ENCODE results near the gene SLC25A5. TPM values are rescaled to one million over a fixed set of nuclear protein-coding genes. Genes with fewer than 3 reads are reported as not detected.

Gene SLC25A5
- total and polyA plus RNA-seq, 4 donors: 191 to 304 (median 207) TPM

GRCh38 chrX:119427795-119428185 lies 40.5 kb upstream of the SLC25A5 start:
- TF ChIP-seq HNF4G (IDR thresholded peaks at IDR 0.05) (no peak), RAD21 (IDR thresholded peaks at IDR 0.05) (no peak), ATF3 (IDR thresholded peaks at IDR 0.05) (no peak), FOXA1 (IDR thresholded peaks at IDR 0.05) (no peak), TAF1 (conservative IDR thresholded peaks at IDR 0.05) (no peak), MAX (IDR thresholded peaks at IDR 0.05) (no peak), YY1 (IDR thresholded peaks at IDR 0.05) (no peak), EGR1 (IDR thresholded peaks at IDR 0.05; ENCODE audit: low read depth in 2 of 2) (no peak), HNF4A (conservative IDR thresholded peaks at IDR 0.05) (no peak), FOXA2 (IDR thresholded peaks at IDR 0.05) (no peak), CTCF (IDR thresholded peaks at IDR 0.05; ENCODE audit: low read depth, low read length, missing input control) (no peak), ZBTB33 (IDR thresholded peaks at IDR 0.05) (no peak), RXRA (IDR thresholded peaks at IDR 0.05) (no peak)
- Histone ChIP-seq H3K9me3 (ENCODE audit: control insufficient read depth in 4 of 4, low read length in 3 of 4) (no peaks in the 10 kb centered on the region), H3K4me1 (ENCODE audit: control insufficient read depth in 4 of 4, insufficient read depth in 4 of 4, low read length in 3 of 4) (peaks cover 2 to 17% (median 8%) of the 10 kb centered on the region in 4 donors), H3K4me3 (ENCODE audit: low read depth in 1 of 3, low read length in 3 of 3) (no peak overlapping the region), H3K36me3 (ENCODE audit: control insufficient read depth in 4 of 4, insufficient read depth in 3 of 4, low read depth in 1 of 4, low read length in 3 of 4) (no peaks in the 10 kb centered on the region), H3K27me3 (ENCODE audit: control insufficient read depth in 4 of 4, insufficient read depth in 4 of 4, low read length in 3 of 4) (no peaks in the 10 kb centered on the region), H3K27ac (ENCODE audit: low read depth in 1 of 2, low read length in 2 of 2) (peak overlapping the region; percentile 63 to 64), H3K9ac (ENCODE audit: low read depth in 1 of 2, low read length in 2 of 2) (no peak overlapping the region)
- WGBS: 72% methylated on average over 4 of the region's 4 CpGs
- no peak for DNase-seq (ENCODE audit: low spot score)

- WGBS: 83% methylated on average over 3 of the region's 4 CpGs
- Histone ChIP-seq H3K4me1 (ENCODE audit: control insufficient read depth in 4 of 4, insufficient read depth in 4 of 4, low read length in 3 of 4) (peaks cover 2 to 17% (median 7%) of the 10 kb centered on the region in 4 donors), H3K27me3 (ENCODE audit: control insufficient read depth in 4 of 4, insufficient read depth in 4 of 4, low read length in 3 of 4) (no peaks in the 10 kb centered on the region), H3K9me3 (ENCODE audit: control insufficient read depth in 4 of 4, low read length in 3 of 4) (no peaks in the 10 kb centered on the region), H3K9ac (ENCODE audit: low read depth in 1 of 2, low read length in 2 of 2) (no peak overlapping the region), H3K36me3 (ENCODE audit: control insufficient read depth in 4 of 4, insufficient read depth in 3 of 4, low read depth in 1 of 4, low read length in 3 of 4) (no peaks in the 10 kb centered on the region), H3K27ac (ENCODE audit: low read depth in 1 of 2, low read length in 2 of 2) (no peak overlapping the region), H3K4me3 (ENCODE audit: low read depth in 1 of 3, low read length in 3 of 3) (no peak overlapping the region)
- TF ChIP-seq REST (IDR thresholded peaks at IDR 0.05) (no peak), JUND (IDR thresholded peaks at IDR 0.05) (no peak), YY1 (IDR thresholded peaks at IDR 0.05) (no peak), ATF3 (IDR thresholded peaks at IDR 0.05) (no peak), SP1 (IDR thresholded peaks at IDR 0.05) (no peak), HNF4A (conservative IDR thresholded peaks at IDR 0.05) (no peak), FOXA2 (IDR thresholded peaks at IDR 0.05) (no peak), ZBTB33 (IDR thresholded peaks at IDR 0.05) (no peak), MAX (IDR thresholded peaks at IDR 0.05) (no peak), CTCF (IDR thresholded peaks at IDR 0.05; ENCODE audit: low read depth, low read length, missing input control) (no peak), EGR1 (IDR thresholded peaks at IDR 0.05; ENCODE audit: low read depth in 2 of 2) (no peak), GABPA (IDR thresholded peaks at IDR 0.05 in 1 of 2, conservative IDR thresholded peaks at IDR 0.05 in 1 of 2) (no peak), NR2F2 (IDR thresholded peaks at IDR 0.05) (no peak), TAF1 (conservative IDR thresholded peaks at IDR 0.05) (no peak), FOXA1 (IDR thresholded peaks at IDR 0.05) (no peak), RXRA (IDR thresholded peaks at IDR 0.05) (no peak), RAD21 (IDR thresholded peaks at IDR 0.05) (no peak)
- DNase-seq (ENCODE audit: low spot score): no peak
These were observed 38.8 kb upstream of the SLC25A5 start for GRCh38 chrX:119429471-119429870.
